K562 (cell line): Measurements from ENCODE around the gene TPRG1L. TPM values are rescaled to one million over a fixed set of nuclear protein-coding genes. Genes with fewer than 3 reads are reported as not detected.

Experiments
- ELF1 ChIP-seq: fragments of 200-800 bp; sonication (Bioruptor generic); IDR thresholded peaks from 2 replicates; pipeline ENCODE4 v1.6.1; 2016; ENCODE audit warnings: missing genetic modification characterization, missing compliant biosample characterization
- GABPA ChIP-seq: fragments of 200-800 bp; sonication (Bioruptor generic); conservative IDR thresholded peaks from 2 replicates; pipeline ENCODE4 v1.6.1; 2016; ENCODE audit warnings: low read depth, missing genetic modification characterization, missing compliant biosample characterization
- polyA plus RNA-seq, 8 experiments: library from polyadenylated mRNA; depleted of rRNA in 4 of 8; stranded (reverse) in 5 of 8; unstranded in 3 of 8; fragments of >200 nt; fragmentation: Nextera tagmentation in 2 of 8; fragmentation: Illumina TruSeq in 1 of 8; extraction: Ambion mirVana in 2 of 8; extraction: Trizol in 1 of 8; gene quantifications; 2 replicates each; pipeline versions ENCODE4 v1.2.1 to v1.2.3, GENCODE V29; 2011 to 2014; ENCODE audit warnings: inconsistent platforms in 1 of 8, missing spikeins in 1 of 8
- total RNA-seq, 7 experiments: library from RNA; depleted of rRNA in 6 of 7; stranded (reverse); fragments of >200 nt in 6 of 7; fragmentation: Illumina TruSeq in 2 of 7; extraction: Trizol in 2 of 7; gene quantifications; 2 replicates each; pipeline versions ENCODE4 v1.2.1 to v1.2.3, GENCODE V29; 2011 to 2021; ENCODE audit warnings: low replicate concordance in 1 of 7
- TF ChIP-seq, protein P1 (sequence below), 2 experiments: fragments of 450-650 bp in 1 of 2; sonication (generic) in 1 of 2; formaldehyde crosslinking in 1 of 2; IDR thresholded peaks; 2 replicates each; pipeline versions ENCODE4 v1.7.1 to v1.9.0; 2016 to 2022; ENCODE audit warnings: inconsistent platforms in 1 of 2, mild to moderate bottlenecking in 1 of 2, missing genetic modification reagents in 1 of 2
- TF ChIP-seq, protein P2 (sequence below), 3 experiments: fragments of 200-800 bp in 1 of 3; sonication (Bioruptor generic) in 1 of 3; sonication (generic) in 1 of 3; formaldehyde crosslinking in 1 of 3; IDR thresholded peaks; 2 replicates each; pipeline versions ENCODE4 v1.6.1 to v1.8.0; 2016 to 2022; ENCODE audit warnings: mild to moderate bottlenecking in 2 of 3, missing compliant biosample characterization in 2 of 3, missing genetic modification characterization in 2 of 3, missing genetic modification reagents in 1 of 3

Gene TPRG1L
- total and polyA plus RNA-seq, 9 of the 15 experiments (the other 6 are each of a cell fraction or from before 2014, with no cell fraction given): 1.6 to 11.0 (median 6.2) TPM

DNA sequence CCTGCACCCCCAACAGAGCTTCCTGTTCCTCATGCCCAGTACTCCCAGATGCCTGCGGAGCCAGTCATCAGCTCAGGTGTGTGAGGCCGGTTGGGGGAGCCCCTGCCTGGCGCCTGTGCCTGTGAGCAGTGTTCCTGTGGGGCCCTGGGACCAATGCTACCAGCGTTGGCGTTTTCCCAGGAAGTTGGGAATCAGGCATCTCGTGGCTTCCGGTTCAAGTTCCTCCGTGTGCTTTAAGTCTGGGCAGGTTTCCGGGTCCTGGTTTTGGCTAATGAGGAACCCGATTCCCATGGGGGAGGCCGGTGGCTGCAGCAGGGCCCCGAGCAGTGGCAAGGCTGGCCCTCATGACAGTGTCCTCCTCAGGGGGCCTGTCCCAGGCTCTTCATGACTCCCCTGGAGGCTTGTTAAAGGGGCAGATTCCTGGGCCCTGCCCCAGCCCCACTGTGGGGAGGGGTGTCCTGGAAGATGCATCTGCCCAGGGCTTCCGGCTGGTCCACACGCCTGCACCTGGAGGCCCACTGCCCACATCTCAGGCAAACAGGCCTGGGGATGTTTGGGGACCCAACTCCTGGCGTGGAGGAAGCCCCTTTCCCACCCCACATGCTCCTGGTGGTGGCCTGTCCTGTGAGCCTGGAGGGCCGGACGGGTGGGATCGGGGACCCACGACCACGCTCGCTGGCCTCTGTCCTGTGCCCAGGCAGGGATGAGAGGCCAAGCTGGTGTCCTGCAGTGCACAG is 53.7 kb downstream of the TPRG1L start (continued):
- TF ChIP-seq ELF1 (tag): 0 out of 2 replicates have a peak, but pooled peaks have one; percentile 18
- TF ChIP-seq, protein P1, sequence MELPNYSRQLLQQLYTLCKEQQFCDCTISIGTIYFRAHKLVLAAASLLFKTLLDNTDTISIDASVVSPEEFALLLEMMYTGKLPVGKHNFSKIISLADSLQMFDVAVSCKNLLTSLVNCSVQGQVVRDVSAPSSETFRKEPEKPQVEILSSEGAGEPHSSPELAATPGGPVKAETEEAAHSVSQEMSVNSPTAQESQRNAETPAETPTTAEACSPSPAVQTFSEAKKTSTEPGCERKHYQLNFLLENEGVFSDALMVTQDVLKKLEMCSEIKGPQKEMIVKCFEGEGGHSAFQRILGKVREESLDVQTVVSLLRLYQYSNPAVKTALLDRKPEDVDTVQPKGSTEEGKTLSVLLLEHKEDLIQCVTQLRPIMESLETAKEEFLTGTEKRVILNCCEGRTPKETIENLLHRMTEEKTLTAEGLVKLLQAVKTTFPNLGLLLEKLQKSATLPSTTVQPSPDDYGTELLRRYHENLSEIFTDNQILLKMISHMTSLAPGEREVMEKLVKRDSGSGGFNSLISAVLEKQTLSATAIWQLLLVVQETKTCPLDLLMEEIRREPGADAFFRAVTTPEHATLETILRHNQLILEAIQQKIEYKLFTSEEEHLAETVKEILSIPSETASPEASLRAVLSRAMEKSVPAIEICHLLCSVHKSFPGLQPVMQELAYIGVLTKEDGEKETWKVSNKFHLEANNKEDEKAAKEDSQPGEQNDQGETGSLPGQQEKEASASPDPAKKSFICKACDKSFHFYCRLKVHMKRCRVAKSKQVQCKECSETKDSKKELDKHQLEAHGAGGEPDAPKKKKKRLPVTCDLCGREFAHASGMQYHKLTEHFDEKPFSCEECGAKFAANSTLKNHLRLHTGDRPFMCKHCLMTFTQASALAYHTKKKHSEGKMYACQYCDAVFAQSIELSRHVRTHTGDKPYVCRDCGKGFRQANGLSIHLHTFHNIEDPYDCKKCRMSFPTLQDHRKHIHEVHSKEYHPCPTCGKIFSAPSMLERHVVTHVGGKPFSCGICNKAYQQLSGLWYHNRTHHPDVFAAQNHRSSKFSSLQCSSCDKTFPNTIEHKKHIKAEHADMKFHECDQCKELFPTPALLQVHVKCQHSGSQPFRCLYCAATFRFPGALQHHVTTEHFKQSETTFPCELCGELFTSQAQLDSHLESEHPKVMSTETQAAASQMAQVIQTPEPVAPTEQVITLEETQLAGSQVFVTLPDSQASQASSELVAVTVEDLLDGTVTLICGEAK (IDR thresholded peaks at IDR 0.05): peak; percentile 66
- TF ChIP-seq, protein P1 (CRISPR knock-in tag; IDR thresholded peaks at IDR 0.05): no peak
- TF ChIP-seq, protein P2, sequence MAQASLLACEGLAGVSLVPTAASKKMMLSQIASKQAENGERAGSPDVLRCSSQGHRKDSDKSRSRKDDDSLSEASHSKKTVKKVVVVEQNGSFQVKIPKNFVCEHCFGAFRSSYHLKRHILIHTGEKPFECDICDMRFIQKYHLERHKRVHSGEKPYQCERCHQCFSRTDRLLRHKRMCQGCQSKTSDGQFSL (CRISPR knock-in tag; IDR thresholded peaks at IDR 0.05): 0 out of 2 replicates have a peak, but pooled peaks have one; percentile 17
- TF ChIP-seq, protein P2 (tag; IDR thresholded peaks at IDR 0.05): no peak
- peak; percentile 65 for TF ChIP-seq GABPA
